T-helper 2 cell (primary cell): ENCODE measurements around the gene EMILIN2.

Experiments
- DNase-seq, 5 experiments: peaks; one replicate each; pipeline versions ENCODE4 v3.0.0 to v3.0.0-alpha.2; 2012 to 2022

The EMILIN2 gene

DNA sequence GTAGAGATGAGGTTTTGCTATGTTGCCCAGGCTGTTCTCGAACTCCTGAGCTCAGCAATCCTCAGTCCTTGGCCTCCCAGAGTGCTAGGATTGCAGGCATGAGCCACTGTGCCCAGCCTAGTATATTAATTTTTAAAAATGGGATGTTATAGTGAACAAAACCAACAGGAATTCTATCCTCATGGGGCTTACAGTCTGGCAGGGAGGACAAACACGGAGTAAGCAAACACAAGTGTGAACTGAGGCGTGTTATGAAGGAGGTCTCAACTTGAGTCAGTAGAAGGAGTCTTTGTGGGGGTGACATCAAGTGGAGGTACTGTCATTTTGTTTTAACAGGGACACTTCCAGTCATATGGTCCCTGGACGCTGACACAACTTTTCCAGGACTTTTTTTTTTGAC lies 33.1 kb downstream of the EMILIN2 start:
- no peak for DNase-seq

DNA sequence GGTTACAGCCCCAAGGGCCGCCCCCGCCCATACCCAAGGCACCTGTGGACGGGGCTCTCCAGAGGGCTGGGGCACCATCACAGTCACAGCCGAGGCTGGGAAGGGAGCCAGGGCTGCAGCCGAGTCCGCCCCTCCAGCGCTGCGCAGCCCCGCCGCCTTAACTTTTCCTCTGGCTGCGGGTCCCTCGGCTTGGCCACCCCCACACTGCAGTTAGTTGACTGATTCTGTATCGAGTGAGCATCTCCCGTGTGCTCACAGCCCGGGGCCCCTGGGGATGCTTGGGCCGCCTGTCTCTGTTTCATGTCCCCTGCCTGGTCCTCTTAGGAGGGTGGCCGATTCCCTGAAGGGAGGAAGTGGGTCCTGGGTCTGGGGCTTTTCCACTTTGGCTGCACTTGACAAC lies 33.7 kb downstream of the EMILIN2 start:
- no peak for DNase-seq

DNA sequence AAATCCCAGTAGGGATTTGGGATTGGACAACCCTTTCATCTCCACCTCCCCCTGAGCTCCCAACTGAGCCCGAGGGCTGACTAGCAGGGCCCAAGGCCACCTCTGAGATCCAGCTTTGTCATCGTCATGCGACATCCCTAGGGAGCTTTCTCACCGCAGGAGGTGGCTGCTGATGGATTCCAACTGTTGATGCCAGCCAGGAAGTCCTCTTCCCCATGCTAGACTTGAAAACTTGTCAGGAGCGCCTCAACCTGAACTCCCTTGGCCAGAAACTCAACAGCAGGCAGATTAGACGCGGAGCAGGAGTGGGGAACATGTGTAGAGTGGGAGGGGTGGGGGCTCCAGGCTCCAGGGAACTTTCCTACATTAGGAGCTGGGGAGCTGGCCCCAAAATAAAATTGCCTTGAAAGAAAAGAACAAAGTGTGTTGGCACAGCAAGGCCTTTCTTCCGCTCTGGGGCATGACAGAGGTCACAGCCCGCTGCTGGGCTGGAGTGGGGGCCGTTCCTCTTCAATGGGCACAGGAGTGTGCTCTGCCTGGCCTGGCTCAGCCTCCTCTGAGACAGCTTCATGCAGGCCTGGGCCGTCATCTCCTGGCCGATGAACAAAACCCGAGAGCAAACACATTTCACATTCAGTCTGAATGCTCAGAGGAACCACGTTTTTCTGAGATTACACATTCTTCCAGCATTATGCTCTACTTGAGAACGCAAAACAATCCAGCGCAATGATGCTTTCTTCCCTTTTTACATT lies 34.5 kb downstream of the EMILIN2 start:
- DNase-seq = peak in 1 of 5 experiments; percentile 17

DNA sequence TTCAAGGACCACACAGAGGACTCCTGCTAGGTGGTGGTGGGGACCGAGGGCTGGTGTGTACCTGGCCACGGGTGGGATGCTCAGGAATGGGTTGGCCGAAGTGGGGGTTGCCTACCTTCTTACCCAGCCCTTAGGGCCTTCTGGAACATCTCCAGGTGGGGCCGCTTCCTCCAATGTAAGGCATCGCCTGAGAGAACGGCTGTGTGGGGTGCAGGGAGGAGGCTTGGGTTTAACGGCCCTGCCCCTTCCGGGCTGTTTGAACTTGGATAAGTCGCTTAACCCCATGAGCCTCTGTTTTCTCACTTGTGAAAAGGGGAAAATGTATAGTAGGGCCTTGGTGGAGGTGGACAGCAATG lies 35.0 kb downstream of the EMILIN2 start:
- DNase-seq = peak in 1 of 5 experiments; percentile 58

DNA sequence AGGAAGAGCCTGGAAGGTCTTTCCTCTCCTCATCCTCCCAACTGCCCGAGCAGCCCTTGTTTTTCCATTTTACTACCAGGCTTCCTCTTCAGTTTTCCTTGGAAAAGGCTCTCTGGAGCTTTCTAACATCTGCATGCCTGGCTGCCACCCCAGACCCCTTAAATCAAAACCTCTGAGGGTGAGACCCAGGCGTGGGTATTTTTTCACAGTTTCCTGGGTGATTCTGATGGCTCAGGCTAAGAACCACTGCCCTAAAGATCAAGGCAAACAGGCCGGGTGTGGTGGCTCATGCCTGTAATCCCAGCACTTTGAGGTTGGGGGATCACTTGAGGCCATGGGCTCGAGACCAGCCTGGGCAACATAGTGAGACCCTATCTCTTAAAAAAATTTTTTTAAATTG lies 35.4 kb downstream of the EMILIN2 start:
- DNase-seq = no peak

DNA sequence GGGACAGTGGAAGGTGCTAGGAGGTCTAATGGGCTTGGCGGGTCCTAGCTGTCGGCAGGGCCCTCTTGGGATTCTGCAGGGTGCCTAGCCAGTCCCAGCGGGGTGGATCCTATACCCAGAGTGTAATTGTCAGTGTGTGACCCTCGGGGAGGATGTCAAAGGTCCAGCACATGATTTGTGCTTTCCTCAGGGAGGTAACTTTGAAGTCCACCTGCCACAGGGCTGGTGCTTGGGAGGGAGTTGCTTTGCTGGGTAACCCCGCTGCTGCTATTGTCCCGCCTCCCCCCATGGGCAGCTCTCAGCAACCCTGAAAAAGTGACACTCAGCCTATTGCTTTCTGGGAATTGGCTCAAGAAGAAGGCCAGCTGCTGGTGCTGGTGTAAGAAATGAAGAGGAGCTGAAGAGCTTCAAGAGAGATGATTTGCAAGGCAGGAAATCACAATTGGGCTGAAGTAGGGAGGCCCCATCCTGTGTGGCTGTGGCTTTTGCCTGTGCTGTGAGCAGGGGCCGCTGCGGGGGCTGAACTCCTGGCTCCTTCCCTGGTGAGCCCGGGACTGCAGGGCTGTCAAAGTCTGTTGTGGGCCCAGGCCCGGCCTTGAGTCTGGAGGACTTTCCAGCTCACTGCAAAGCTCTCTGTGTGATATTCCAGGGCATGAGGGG lies 36.4 kb downstream of the EMILIN2 start:
- DNase-seq = peak in 3 of 5 experiments; percentile 20 to 87 (median 32)

DNA sequence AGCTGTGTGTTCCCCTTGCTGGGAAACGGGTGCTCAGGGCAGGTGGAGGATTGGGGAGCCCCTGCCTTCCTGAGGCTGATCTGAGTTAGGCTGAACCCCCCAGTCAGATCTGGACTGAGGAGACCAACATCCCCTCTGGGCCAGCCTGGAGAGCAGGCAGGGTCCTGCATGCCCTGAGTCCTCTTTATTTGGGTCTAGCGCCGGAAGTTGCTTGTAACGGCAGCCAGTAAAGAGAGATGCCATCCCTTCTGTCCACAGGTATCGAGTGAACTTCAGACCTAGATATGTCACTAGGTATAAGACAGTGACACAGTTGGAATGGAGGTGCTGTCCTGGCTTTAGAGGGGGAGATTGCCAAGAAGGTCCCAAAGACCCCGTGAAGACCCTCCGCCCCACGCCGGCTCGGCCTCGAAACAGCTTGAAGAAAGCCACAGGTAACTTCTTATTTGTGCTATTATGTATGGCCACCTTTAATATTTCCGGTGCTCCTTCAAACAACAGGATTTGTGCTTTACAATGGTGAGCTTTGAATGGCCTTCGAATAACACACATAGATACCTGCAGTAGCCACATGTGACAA lies 38.0 kb downstream of the EMILIN2 start:
- DNase-seq = no peak

DNA sequence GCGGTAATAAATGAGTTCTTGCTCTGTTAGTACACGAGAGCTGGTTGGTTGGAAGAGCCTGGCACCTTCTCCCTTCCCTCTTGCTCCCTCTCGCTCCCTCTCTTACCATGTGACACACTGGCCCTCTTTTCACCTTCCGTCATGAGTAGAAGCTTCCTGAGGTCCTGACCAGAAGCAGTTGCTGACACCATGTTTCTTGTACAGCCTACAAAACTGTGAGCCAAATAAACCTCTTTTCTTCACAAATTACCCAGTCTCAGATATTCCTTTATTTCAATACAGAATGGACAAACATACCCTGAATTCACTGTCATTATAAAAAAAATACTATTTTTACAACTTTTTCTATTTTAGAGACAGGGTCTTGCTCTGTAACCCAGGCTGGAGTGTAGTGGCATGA lies 40.7 kb downstream of the EMILIN2 start:
- DNase-seq = no peak

DNA sequence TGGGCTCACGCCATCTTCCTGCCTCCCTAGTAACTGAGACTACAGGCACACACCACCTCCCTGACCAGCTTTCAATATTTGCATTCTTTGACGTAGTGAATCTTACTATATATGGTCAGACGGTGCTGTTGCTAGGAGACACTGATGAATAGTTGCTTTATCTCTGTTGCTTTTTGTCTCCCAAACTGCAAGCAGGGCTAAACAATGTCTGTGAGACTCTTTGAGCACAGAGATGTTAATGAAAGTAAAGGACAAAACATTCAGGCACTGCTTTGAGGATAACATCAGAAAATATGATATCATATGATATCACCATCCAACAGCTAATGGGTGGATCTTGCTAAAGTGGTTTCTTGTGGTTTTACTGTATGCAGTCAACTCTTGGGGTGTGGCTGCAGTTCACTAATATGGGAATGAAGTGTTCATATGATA lies 43.0 kb downstream of the EMILIN2 start:
- peak in 3 of 5 experiments; percentile 18 to 75 (median 50) for DNase-seq

DNA sequence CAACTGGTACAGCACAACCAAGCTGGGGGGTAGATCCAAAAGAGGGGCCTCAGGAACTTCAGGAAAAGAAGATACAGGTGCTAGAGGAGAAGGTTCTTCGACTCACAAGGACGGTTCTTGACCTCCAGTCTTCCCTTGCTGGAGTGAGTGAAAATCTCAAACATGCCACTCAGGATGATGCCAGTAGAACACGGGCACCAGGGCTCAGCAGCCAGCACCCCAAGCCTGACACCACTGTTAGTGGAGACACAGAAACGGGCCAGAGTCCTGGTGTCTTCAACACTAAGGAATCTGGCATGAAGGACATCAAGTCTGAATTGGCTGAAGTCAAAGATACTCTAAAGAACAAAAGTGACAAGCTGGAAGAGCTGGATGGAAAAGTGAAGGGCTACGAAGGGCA lies 43.8 kb downstream of the EMILIN2 start:
- no peak for DNase-seq

DNA sequence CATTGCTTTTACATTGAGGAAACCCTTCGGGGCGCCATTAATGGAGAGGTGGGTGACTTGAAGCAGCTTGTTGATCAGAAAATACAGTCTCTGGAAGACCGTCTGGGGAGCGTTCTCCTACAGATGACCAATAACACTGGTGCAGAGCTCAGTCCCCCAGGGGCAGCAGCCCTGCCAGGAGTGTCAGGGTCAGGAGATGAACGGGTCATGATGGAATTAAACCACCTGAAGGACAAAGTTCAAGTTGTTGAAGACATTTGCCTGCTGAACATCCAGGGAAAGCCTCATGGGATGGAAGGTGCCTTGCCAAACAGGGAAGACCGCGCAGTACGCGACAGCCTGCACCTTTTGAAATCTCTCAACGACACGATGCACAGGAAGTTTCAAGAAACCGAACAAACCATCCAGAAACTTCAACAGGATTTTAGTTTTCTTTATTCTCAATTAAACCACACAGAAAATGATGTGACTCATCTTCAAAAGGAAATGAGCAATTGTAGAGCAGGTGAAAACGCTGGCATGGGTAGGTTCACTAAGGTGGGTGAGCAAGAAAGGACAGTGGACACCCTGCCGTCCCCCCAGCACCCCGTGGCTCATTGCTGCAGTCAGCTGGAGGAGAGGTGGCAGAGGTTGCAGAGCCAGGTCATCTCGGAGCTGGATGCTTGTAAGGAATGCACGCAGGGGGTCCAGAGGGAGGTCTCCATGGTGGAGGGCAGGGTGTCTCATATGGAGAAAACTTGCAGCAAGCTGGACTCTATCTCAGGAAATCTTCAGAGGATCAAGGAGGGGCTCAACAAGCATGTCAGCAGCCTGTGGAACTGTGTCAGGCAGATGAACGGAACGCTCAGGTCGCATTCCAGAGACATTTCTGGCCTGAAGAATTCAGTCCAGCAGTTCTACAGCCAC lies 45.0 kb downstream of the EMILIN2 start:
- DNase-seq = peak in 1 of 5 experiments; percentile 54

DNA sequence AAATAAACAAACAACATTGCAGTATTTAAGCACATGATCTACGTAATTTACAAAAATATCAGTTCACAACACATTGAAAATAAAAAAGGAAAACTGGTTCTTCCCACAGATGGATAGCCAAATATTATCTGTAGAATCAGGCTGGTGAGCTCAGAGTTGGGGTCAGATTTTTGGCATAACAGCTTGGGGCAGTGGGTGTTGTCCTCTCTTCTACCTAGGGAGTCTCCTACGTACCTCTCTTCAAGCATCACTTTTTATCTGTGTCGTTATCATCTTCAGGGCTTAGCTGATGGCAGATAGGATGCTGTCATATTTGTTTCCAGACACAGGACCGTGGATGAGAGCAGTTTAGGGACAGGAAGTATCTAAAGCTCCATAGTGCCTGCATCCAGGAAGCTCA lies 46.2 kb downstream of the EMILIN2 start:
- no peak for DNase-seq

DNA sequence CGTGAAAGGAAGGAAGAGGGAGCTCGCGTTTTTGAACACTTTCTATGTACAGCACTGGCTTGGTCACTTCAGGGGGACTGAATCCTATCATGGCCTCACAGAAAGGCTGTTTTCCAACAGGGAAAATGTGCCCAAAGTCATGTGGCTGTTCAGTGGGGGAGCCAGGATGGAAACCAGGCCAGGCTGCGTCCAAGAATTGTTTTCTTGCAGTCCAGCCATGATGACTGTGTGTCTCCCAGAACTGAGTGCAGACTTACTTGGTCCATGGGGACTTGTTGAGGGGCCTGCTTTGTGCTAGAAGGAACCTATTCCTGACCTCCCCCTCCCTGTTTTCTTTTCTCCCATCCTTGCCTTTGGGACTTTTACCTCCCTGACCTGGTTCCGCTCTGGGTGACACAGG lies 46.9 kb downstream of the EMILIN2 start:
- no peak for DNase-seq

DNA sequence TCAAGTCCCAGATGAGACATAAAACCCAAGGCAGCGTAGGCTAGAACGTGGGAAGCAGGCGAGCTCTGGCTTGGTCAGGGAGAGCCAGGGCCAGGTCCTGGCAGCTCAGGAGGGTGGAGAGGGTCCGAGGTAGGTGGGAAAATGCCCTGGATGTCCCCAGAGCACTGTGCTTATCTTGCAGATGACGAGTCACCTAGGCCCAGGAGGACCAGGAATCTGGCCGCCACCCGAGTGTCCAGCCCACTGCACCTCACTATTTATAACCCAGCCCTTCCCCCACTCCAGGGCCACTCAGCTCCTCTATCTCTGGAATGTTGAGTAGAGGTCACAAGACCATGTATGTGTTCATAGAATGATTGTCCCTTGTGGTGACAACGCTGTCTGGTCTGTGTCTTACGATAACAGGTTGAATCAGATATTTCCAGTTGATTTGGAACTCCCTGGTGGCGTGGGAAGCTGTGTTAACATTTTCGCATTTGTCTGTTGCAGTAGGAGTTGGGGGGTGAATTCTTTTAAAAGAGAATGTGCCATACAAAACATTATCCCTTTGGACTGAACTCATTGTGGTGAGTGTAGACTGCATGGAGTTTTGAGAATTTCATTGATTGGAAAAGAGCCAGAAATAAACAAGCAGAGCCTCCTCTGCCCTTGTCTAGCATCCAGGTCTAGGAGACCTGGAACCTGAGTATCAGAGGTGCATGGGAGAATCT lies 47.5 kb downstream of the EMILIN2 start:
- DNase-seq = no peak

DNA sequence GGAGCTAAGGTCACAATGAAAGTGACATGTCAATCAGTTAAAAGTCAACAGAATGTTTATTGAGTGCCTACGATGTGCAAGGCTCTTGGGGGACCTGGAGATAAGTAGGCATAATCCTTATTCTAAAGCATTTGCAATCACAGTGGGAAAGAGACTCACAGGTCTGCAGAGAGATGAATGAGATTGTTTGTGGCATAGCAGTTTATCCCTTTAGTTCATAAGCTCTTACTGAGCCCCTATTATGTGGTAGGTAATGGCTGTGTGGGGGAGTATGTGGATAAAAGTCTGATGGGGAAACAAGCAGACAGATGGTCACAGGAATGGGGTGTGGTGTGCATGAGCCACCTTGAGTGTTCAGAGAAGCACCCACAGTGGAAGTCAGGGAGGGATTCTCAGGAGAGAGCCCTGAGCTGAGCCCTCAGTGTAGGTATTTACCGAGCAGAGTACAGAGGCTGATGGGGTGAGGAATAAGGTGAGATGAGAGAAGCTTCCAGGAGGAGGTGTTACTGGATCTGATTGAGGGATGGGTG lies 48.1 kb downstream of the EMILIN2 start:
- DNase-seq = no peak

DNA sequence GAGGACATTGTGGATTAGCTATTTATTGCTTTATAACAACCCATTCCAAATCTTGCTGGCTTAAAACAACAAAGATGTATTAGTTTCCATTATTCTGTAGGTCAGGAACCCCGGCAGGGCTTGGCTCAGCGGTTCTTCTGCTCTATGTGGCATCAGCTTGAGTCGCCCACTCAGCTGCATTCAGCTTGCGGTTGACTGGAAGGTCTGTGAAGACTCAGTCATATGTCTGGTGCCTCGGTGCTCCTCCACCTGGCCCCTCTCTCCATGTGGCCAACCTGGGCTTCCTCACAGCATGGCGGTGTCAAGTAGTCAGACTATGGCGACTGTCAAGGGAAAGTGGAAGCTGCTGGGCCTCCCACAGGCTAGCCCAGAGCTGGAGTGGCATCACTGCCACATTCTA lies 48.6 kb downstream of the EMILIN2 start:
- DNase-seq = no peak

DNA sequence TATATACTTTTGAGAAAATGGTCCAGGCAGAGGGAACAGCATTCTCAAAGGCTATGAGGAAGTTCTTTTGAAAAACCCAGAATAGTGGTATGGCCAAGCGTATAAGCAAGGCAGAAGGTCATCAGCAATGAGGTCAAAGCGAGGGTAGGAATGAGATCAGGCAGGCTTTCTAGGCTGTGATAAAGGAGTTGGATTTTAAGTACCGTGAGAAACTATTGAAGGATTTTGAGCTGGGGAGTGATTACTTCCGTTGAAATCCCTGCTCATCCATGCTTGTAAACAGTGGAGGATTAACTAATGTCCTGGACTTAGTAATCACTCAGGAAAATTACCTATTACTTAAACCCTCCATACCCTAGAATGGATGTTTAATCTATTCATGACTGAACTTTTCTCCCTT lies 50.2 kb downstream of the EMILIN2 start:
- no peak for DNase-seq

DNA sequence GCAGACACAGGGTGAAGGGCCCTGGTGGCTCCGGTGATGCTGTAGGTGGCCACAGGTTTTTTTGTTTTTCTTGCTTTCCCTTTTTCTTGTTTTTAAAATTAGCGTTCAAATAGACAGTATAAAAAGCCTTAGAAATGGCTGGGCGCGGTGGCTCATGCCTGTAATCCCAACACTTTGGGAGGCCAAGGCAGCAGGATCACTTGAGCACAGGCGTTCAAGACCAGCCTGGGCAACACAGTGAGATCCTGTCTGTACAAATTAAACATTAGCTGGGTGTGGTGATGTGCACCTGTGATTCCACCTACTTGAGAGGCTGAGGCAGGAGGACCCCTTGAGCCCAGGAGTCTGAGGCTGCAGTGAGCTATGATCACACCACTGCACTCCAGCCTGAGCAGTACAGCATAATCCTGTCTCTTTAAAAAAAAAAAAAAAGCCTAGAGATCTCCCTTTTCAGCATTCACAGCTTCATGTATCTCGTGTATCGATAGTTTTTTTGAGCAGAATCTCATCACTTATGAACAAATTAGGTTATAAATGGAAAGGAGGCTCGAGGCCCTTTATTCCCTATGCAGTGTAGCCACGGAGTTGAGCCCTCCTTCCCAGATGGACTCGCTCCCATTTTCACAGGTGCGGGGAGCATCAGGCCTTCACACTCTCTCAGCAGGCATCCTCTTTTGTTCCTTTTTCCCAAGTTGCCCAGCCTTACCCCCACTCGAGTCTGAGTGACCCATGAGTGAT lies 50.8 kb downstream of the EMILIN2 start:
- DNase-seq = no peak

DNA sequence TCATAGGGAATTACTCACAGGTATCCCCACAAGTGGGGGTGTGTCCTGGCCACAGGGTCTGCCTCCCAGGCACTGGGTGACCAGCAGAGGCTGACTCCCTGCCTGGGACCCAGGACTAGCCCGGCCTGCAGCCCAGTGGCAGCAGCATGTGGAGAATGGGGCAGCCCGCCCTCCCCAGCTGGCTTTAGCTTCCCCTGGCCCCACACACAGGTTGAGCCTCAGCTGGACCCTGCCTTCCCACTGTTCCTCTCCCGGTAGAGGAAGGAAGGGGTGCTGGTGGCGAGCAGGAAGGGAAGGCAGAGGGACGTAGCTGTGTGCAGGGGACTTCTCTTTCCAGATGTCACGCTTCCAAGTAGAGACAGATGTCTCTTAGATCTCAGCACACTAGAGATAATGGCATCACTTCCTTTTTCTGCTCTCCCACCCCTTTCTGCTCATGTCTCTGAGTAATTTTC lies 51.4 kb downstream of the EMILIN2 start:
- no peak for DNase-seq

DNA sequence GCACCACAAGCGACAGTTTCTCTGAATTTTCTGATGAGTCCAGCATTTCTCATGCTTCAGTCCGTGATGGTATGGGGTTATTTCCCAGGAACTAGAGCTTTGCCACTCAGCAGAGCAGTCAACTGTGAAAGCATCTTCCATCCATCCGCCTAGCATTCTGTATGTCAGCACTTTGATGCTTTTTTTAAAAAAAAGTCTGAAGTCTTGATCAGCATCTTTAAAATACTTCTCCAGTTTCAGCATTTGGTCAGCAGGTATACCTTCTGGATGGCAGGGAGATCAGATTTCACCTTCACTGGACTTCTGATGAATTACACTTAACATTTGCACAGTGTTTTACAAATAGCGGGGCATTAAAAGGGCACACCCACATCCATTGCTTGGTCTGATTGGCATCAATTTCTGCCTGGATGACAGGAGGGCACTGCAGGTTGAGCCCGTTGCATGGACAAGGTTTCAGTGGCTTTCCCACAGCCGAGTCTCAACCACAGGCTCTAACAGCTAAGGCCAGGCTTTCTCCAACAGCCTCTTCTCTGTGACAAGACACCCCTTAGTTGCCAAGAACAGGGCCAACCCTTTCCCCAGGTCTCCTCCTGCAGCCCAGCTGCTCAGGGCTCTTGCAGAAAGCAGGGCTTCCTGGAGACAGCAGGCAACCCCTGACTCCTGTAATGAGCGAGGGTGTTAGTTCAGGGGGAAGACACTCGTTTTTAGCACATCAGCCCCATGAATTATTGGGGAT lies 54.0 kb downstream of the EMILIN2 start:
- DNase-seq = no peak
